ENCODE data around the gene CATSPERE. TPM values are rescaled to one million over a fixed set of nuclear protein-coding genes. Genes with fewer than 3 reads are reported as not detected.

Gene CATSPERE
- total RNA-seq, 4 donors from 2014 or later, result 0.24 to 1.4 (median 1.0) TPM

GRCh38 chr1:244601336-244601735 is 140.3 kb downstream of the CATSPERE start:
- no peak for DNase-seq (ENCODE audit: low spot score)
- no peak for TF ChIP-seq CTCF (IDR thresholded peaks at IDR 0.05)

GRCh38 chr1:244603498-244603897 is 142.4 kb downstream of the CATSPERE start:
- ATAC-seq (ENCODE audit: low FRiP score) (no peak), DNase-seq (ENCODE audit: low spot score) (no peak)
- TF ChIP-seq CTCF (IDR thresholded peaks at IDR 0.05), result peak in 1 of 3 donors; percentile 5

More at GRCh38 chr1:244601336-244601735, 140.3 kb downstream of the CATSPERE start:
- ATAC-seq (ENCODE audit: low FRiP score), result no peak

GRCh38 chr1:244605835-244606370 is 144.8 kb downstream of the CATSPERE start:
- DNase-seq (ENCODE audit: low spot score) (no peak), ATAC-seq (ENCODE audit: low FRiP score) (no peak)
- no peak for TF ChIP-seq CTCF (IDR thresholded peaks at IDR 0.05)

GRCh38 chr1:244614113-244614836 is 153.2 kb downstream of the CATSPERE start:
- DNase-seq (ENCODE audit: low spot score) (no peak), ATAC-seq (ENCODE audit: low FRiP score) (no peak)
- TF ChIP-seq CTCF (IDR thresholded peaks at IDR 0.05), result no peak

- TF ChIP-seq CTCF (IDR thresholded peaks at IDR 0.05), result no peak
- no peak for DNase-seq (ENCODE audit: low spot score)
- ATAC-seq (ENCODE audit: low FRiP score), result no peak
These were observed 153.8 kb downstream of the CATSPERE start for GRCh38 chr1:244614879-244615278.

- ATAC-seq (ENCODE audit: low FRiP score) (no peak), DNase-seq (ENCODE audit: low spot score) (no peak)
- TF ChIP-seq CTCF (IDR thresholded peaks at IDR 0.05), result no peak
These were observed 154.2 kb downstream of the CATSPERE start for GRCh38 chr1:244615301-244615700.

GRCh38 chr1:244626709-244627108 is 165.6 kb downstream of the CATSPERE start:
- DNase-seq (ENCODE audit: low spot score) (no peak), ATAC-seq (ENCODE audit: low FRiP score) (no peak)
- no peak for TF ChIP-seq CTCF (IDR thresholded peaks at IDR 0.05)
